Coronary artery (tissue), 2 donors: ENCODE measurements around the gene HOXA10.

Experiments
- DNase-seq: peaks from one replicate; pipeline ENCODE4 v3.0.0-alpha.2; 2017; ENCODE audit warnings: low spot score
- H3K27ac ChIP-seq, 2 donors: fragments of 200-600 bp; sonication (generic); one replicate each; pipeline ENCODE4 v1.5.1; 2016 to 2019
- H3K4me3 ChIP-seq: fragments of 200-600 bp; sonication (generic); 2 replicates; pipeline ENCODE4 v1.5.1; 2016; ENCODE audit warnings: mild to moderate bottlenecking, moderate library complexity
- TF ChIP-seq, protein P1 (sequence below): fragments of 200-600 bp; sonication (generic); IDR thresholded peaks from one replicate; pipeline ENCODE4 v1.5.1; 2019; ENCODE audit warnings: antibody characterized with exemption

The HOXA10 gene

GRCh38 chr7:27157702-27158431, 16.3 kb downstream of the HOXA10 start:
- no peak for DNase-seq
- no peak overlapping the region for H3K4me3 ChIP-seq
- H3K27ac ChIP-seq = no peak overlapping the region
- TF ChIP-seq, protein P1, sequence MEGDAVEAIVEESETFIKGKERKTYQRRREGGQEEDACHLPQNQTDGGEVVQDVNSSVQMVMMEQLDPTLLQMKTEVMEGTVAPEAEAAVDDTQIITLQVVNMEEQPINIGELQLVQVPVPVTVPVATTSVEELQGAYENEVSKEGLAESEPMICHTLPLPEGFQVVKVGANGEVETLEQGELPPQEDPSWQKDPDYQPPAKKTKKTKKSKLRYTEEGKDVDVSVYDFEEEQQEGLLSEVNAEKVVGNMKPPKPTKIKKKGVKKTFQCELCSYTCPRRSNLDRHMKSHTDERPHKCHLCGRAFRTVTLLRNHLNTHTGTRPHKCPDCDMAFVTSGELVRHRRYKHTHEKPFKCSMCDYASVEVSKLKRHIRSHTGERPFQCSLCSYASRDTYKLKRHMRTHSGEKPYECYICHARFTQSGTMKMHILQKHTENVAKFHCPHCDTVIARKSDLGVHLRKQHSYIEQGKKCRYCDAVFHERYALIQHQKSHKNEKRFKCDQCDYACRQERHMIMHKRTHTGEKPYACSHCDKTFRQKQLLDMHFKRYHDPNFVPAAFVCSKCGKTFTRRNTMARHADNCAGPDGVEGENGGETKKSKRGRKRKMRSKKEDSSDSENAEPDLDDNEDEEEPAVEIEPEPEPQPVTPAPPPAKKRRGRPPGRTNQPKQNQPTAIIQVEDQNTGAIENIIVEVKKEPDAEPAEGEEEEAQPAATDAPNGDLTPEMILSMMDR = no peak

DNA sequence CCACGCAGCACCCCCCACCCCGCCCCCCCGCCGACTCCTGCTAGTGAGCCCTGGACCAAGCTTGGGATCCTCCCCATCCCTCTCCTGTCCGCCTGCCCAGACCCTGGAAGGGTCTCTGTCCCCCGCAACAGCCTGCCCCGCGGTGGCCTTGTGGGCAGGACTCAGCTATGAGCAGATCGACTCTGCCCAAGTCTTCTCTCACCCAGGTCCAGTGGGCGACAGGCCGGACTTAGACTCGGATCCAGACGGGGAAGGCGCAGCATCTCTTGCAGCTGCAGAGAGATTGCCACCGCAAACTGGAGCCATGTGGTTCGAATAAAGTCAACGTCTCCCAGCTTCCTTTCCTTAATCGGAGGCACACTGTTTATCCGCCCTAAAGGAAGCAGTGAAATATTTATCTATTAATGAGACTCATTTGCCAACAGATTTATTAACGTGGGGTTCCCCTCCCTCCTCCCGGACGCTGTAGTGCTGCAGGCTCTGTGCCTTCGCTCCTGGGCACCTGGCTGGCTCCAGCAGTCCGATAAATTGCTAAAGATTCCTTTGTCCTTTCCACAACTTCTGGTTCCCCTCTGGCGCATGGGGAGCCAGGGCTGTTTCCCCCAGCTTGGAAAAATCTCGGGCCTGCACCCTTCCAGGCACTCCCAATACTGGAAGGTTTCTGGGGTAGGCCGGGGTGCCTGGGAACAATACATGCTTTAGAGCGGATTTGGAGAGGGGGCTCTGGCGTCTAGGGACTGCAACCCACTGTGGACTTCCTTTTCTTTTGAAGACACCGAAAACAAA, 17.0 kb downstream of the HOXA10 start:
- TF ChIP-seq, protein P1 = no peak
- no peak for DNase-seq
- H3K27ac ChIP-seq = no peak overlapping the region
- peak overlapping the region; percentile 53 for H3K4me3 ChIP-seq

- no peak within 1 kb of the TSS for H3K27ac ChIP-seq
- DNase-seq = no peak
Measured at GRCh38 chr7:27156508-27156898, 17.6 kb downstream of the HOXA10 start, which contains the start of gene HOXA7. TSS of gene HOXA7 (minus strand) at chr7:27156675. CDS start at chr7:27156545, 130 bp downstream.

GRCh38 chr7:27155816-27156507, 18.2 kb downstream of the HOXA10 start:
- DNase-seq = no peak
- peak overlapping the region; percentile 53 for H3K4me3 ChIP-seq
- H3K27ac ChIP-seq = no peak overlapping the region
- TF ChIP-seq, protein P1 = no peak

More at GRCh38 chr7:27156508-27156898, 17.6 kb downstream of the HOXA10 start, which contains the start of gene HOXA7:
- TF ChIP-seq, protein P1 = no peak
- peak within 1 kb of the TSS; percentile 53 for H3K4me3 ChIP-seq

DNA sequence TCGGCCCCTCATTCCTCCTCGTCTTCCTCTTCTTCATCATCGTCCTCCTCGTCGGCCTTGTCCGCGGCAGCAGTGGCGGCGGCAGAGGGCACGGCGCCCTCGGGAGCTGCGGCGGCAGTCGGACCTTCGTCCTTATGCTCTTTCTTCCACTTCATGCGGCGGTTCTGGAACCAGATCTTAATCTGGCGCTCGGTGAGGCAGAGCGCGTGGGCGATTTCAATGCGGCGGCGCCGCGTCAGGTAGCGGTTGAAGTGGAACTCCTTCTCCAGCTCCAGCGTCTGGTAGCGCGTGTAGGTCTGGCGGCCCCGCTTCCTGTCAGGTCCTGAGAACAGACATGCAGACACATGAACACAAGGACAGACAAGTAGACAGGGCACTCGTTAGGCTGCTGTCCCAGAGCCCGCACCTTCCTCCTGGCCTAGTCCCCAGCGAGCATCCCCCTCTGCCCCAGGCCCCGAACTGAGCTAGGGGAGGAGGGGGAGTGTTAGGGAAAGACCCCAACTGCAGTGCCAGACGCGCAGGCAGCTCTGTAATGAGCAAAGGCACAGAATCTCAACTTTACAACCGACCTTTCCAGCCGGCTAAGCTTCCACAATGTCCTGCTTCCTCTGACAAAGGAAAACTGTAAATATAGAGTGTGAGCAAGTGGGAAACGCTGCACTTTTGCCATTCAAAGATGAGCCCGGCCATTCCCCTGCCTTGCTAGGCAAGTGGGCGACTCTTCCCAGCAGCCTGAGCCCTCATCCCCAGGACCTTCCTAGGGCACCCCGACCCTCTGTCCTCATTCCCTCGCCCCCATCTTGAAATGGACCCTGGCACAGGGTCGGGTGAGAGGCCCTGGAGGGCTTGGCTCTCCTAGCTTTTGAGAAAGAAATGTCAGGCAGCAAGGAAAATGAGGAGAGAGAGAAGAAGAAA, 19.0 kb downstream of the HOXA10 start:
- no peak overlapping the region for H3K27ac ChIP-seq

More for the DNA sequence above, 19.0 kb downstream of the HOXA10 start:
- DNase-seq = no peak
- TF ChIP-seq, protein P1 = no peak
- H3K4me3 ChIP-seq = peak overlapping the region; percentile 46
